Suprapubic skin (tissue), 4 donors: Measurements from ENCODE around the gene ADD3. TPM values are rescaled to one million over a fixed set of nuclear protein-coding genes. Genes with fewer than 3 reads are reported as not detected.

Experiments
- DNase-seq, 2 donors: peaks; one replicate each; pipeline ENCODE4 v3.0.0-alpha.2; 2019; ENCODE audit warnings: low spot score in 2 of 2
- H3K27ac ChIP-seq: fragments of 200-600 bp; sonication (generic); one replicate; pipeline ENCODE4 v1.5.1; 2019
- H3K27me3 ChIP-seq: fragments of 200-600 bp; sonication (generic); one replicate; pipeline ENCODE4 v1.5.1; 2019
- H3K36me3 ChIP-seq: fragments of 200-600 bp; sonication (generic); one replicate; pipeline ENCODE4 v1.5.1; 2019
- H3K4me1 ChIP-seq: fragments of 200-600 bp; sonication (generic); one replicate; pipeline ENCODE4 v1.5.1; 2019
- H3K4me3 ChIP-seq: fragments of 200-600 bp; sonication (generic); one replicate; pipeline ENCODE4 v1.5.1; 2019; ENCODE audit warnings: mild to moderate bottlenecking
- H3K9me3 ChIP-seq: fragments of 200-600 bp; sonication (generic); one replicate; pipeline ENCODE4 v1.5.1; 2019
- EP300 ChIP-seq: sonication (generic); formaldehyde crosslinking; IDR thresholded peaks from one replicate; pipeline ENCODE4 v1.6.1; 2017; ENCODE audit warnings: antibody characterized with exemption
- POLR2A ChIP-seq, 2 donors: fragments of 450-650 bp; IDR thresholded peaks; one replicate each; pipeline ENCODE4 v1.6.1; 2017; ENCODE audit warnings: antibody characterized with exemption in 2 of 2, mild to moderate bottlenecking in 2 of 2, moderate library complexity in 2 of 2
- POLR2AphosphoS5 ChIP-seq, 3 donors: sonication (generic); formaldehyde crosslinking; IDR thresholded peaks; one replicate each; pipeline ENCODE4 v1.6.1; 2017; ENCODE audit warnings: antibody characterized with exemption in 3 of 3
- WGBS: methylation state at CpG from one replicate; pipeline ENCODE4 v1.1.5; 2018; 5-methylcytosine and 5-hydroxymethylcytosine counted together
- total RNA-seq, 4 donors: library from RNA; depleted of rRNA; stranded (reverse); fragments of >200 nt; gene quantifications; one replicate each; pipeline ENCODE4 v1.1.0, GENCODE V29; 2016
- TF ChIP-seq, protein P1 (sequence below), 2 donors: fragments of 200-600 bp in 1 of 2; fragments of 450-650 bp in 1 of 2; sonication (generic) in 1 of 2; IDR thresholded peaks; one replicate each; pipeline ENCODE4 v1.5.1; 2016 to 2019; ENCODE audit warnings: antibody characterized with exemption in 2 of 2, mild to moderate bottlenecking in 1 of 2, moderate library complexity in 1 of 2

The ADD3 gene
- total RNA-seq, 4 donors from 2014 or later: 72.6 to 335 (median 279) TPM

DNA sequence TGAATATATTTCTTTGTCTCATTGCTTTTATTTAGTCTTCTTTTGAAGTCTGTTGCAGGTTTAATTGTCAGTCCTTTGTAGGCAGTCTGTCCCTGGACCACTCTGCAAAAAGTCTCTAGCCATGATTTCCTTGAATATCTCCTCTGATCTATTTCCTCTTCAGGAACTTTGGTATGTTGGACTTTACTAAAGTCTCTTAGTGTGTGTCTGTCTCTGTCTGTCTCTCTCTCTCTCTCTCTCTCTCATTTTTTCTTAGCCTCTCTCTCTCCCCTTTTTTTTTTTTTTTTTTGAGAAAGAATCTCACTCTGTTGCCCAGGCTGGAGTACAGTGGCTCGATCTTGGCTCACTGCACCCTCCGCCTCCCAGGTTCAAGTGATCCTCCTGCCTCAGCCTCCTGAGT is 57.5 kb downstream of the ADD3 start:
- Histone ChIP-seq H3K27ac (no peak overlapping the region), H3K27me3 (no peaks in the 10 kb centered on the region), H3K4me3 (no peak overlapping the region), H3K36me3 (no peaks in the 10 kb centered on the region), H3K9me3 (no peaks in the 10 kb centered on the region), H3K4me1 (peaks cover 25% of the 10 kb centered on the region)
- TF ChIP-seq POLR2AphosphoS5 (IDR thresholded peaks at IDR 0.05) (no peak), POLR2A (IDR thresholded peaks at IDR 0.05) (no peak), EP300 (no peak)
- TF ChIP-seq, protein P1, sequence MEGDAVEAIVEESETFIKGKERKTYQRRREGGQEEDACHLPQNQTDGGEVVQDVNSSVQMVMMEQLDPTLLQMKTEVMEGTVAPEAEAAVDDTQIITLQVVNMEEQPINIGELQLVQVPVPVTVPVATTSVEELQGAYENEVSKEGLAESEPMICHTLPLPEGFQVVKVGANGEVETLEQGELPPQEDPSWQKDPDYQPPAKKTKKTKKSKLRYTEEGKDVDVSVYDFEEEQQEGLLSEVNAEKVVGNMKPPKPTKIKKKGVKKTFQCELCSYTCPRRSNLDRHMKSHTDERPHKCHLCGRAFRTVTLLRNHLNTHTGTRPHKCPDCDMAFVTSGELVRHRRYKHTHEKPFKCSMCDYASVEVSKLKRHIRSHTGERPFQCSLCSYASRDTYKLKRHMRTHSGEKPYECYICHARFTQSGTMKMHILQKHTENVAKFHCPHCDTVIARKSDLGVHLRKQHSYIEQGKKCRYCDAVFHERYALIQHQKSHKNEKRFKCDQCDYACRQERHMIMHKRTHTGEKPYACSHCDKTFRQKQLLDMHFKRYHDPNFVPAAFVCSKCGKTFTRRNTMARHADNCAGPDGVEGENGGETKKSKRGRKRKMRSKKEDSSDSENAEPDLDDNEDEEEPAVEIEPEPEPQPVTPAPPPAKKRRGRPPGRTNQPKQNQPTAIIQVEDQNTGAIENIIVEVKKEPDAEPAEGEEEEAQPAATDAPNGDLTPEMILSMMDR (IDR thresholded peaks at IDR 0.05): no peak
- WGBS: 93% methylated on average over 2 of the region's 2 CpGs
- no peak for DNase-seq

DNA sequence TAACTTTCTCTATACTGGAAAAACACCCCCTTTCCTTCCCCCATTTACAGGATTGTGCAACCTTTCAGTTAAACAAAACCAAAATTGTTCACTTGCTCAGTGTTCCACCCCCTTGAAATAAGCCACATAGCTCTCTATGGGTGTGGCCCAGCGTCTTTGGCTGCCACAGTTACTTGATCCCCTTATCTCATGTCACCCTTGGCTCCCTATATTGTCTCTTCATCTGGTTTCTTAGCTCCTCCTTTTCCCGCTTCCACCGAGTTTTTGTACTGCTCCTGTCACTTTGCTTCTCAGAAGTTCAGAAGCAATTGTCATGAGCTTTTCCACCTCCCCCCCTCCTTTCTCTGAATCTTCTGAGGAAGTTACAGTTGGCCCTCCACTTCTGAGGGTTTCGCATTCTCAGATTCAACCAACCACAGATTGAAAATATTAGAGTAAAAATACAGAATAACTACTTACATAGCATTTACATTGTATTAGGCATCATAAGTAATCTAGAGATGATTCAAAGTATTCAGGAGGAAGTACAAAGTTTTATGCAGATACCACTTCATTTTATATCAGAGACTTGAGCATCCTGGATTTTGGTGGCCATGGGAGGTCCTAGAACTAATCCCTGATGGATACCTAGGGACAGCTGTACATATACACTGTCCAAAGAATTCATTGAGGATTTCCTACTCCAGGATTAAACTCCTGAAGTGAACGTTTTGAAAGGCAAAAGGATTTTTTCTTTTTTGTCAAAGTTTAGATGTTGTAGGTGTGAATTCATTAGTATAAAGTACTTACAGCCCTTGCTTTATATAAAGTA is 60.4 kb downstream of the ADD3 start:
- no peak overlapping the region for H3K4me3 ChIP-seq
- no peak for DNase-seq
- peak overlapping the region; percentile 62 for H3K27ac ChIP-seq
- H3K27me3 ChIP-seq: no peaks in the 10 kb centered on the region
- H3K4me1 ChIP-seq: peaks cover 35% of the 10 kb centered on the region
- no peak for TF ChIP-seq POLR2A (IDR thresholded peaks at IDR 0.05)
- TF ChIP-seq POLR2AphosphoS5 (IDR thresholded peaks at IDR 0.05): no peak
- TF ChIP-seq EP300: no peak
- TF ChIP-seq, protein P1 (IDR thresholded peaks at IDR 0.05): no peak
- WGBS: 36% methylated on average over 4 of the region's 5 CpGs
- H3K9me3 ChIP-seq: no peaks in the 10 kb centered on the region
- no peaks in the 10 kb centered on the region for H3K36me3 ChIP-seq

DNA sequence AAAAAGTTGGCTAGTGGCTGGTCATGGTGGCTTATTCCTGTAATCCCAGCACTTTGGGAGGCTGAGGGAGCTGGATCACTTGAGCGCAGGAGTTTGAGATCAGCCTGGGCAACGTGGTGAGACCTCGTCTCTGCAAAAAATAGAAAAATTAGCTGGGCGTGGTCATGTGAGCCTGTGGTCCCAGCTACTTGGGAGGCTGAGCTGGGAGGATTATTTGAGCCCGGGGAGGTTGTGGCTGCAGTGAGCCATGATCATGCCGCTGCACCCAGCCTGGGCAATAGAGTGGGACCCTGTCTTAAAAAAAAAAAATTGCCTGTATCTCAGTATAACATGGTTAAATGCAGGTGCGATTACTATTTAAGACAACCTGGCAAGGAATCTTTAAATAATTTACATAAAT is 61.0 kb downstream of the ADD3 start:
- Histone ChIP-seq H3K27ac (peak overlapping the region; percentile 62), H3K4me3 (no peak overlapping the region), H3K27me3 (no peaks in the 10 kb centered on the region), H3K4me1 (peaks cover 40% of the 10 kb centered on the region), H3K36me3 (no peaks in the 10 kb centered on the region), H3K9me3 (no peaks in the 10 kb centered on the region)
- 75% methylated on average over 7 of the region's 7 CpGs for WGBS
- no peak for TF ChIP-seq POLR2A (IDR thresholded peaks at IDR 0.05)
- TF ChIP-seq, protein P1 (IDR thresholded peaks at IDR 0.05): no peak
- no peak for TF ChIP-seq POLR2AphosphoS5 (IDR thresholded peaks at IDR 0.05)
- DNase-seq: no peak

DNA sequence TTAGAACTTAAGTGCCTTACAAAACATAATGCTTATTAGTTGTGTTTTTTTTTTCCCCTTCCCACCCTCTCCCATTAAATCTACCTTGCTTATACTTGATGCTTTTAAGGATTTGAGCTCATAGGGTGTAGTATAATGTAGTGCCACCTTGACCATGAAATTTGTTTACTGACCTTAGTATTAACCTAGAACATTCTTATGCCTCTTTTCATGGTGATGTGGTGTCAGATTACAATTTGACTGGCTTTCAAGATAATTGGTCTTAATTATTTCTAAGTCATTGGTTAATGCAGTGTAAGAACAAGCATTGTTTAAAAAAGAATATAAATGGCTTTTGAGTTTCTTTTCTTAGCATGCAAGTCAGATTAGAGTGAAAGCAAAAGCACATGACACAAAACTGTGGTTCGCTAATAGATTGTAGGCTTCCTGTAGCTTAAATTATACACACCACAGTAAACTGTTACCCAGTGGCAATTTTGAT is 61.8 kb downstream of the ADD3 start:
- Histone ChIP-seq H3K27me3 (no peaks in the 10 kb centered on the region), H3K4me3 (no peak overlapping the region), H3K27ac (peak overlapping the region; percentile 33), H3K36me3 (no peaks in the 10 kb centered on the region), H3K9me3 (no peaks in the 10 kb centered on the region), H3K4me1 (peaks cover 48% of the 10 kb centered on the region)
- no peak for DNase-seq
- TF ChIP-seq POLR2A (IDR thresholded peaks at IDR 0.05): no peak
- TF ChIP-seq, protein P1 (IDR thresholded peaks at IDR 0.05): no peak
- no peak for TF ChIP-seq EP300
- TF ChIP-seq POLR2AphosphoS5 (IDR thresholded peaks at IDR 0.05): no peak
- WGBS: 55% methylated on average over 1 of the region's 1 CpG

DNA sequence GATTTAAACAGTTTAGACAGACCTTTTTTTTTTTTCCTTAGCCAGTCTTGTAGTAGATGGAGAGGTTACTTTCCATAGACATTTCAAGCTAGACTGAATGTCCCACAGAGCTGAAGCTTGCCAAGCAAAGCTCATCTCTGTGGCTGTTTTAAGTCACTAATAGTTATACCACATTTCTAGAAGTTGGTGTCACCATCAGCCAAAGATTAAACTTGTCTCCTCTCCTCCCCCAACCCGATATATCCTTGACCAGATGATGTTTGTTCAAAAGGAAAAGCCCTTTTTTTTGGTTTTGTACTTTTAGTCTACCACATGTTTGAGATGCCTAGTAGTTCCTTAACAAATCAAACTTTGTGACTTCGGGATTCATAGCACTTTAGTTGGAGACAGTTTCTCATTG is 66.1 kb downstream of the ADD3 start:
- Histone ChIP-seq H3K36me3 (no peaks in the 10 kb centered on the region), H3K4me3 (no peak overlapping the region), H3K27ac (peak overlapping the region; percentile 84), H3K4me1 (peaks cover 78% of the 10 kb centered on the region), H3K9me3 (no peaks in the 10 kb centered on the region), H3K27me3 (no peaks in the 10 kb centered on the region)
- 58% methylated on average over 2 of the region's 2 CpGs for WGBS
- TF ChIP-seq POLR2A (IDR thresholded peaks at IDR 0.05) (no peak), POLR2AphosphoS5 (IDR thresholded peaks at IDR 0.05) (no peak), EP300 (no peak)
- TF ChIP-seq, protein P1 (IDR thresholded peaks at IDR 0.05): no peak
- no peak for DNase-seq
